Stimulated activated CD8-positive, alpha-beta memory T cell treated with anti-CD3 and anti-CD28 coated beads, Interleukin-15, amount 100 ng/mL, for 24 hours (primary cell): ENCODE results near the gene MRPL44.

Source experiments
- DNase-seq: peaks from one replicate; pipeline ENCODE4 v3.0.0-alpha.2; 2020; ENCODE audit warnings: low read depth

Gene MRPL44

GRCh38 chr2:224009605-224010315, 52.5 kb downstream of the MRPL44 start:
- no peak for DNase-seq

GRCh38 chr2:224011837-224012236, 54.6 kb downstream of the MRPL44 start:
- DNase-seq = no peak

GRCh38 chr2:224014336-224014735, 57.1 kb downstream of the MRPL44 start:
- DNase-seq = no peak

- DNase-seq = no peak
These were observed 59.7 kb downstream of the MRPL44 start for GRCh38 chr2:224016963-224017362.
